Inferior parietal cortex (tissue), 1 donor: ENCODE results near the gene MRAS.
"Not testable (repeated sequence)": the region's sequence is repeated elsewhere in the genome, so short reads cannot be mapped to it uniquely, and the experiment has no call there.

Experiments used
- DNase-seq: peaks from one replicate; pipeline ENCODE4 v3.0.0-alpha.2; 2016; ENCODE audit errors: extremely low spot score

The MRAS gene

DNA sequence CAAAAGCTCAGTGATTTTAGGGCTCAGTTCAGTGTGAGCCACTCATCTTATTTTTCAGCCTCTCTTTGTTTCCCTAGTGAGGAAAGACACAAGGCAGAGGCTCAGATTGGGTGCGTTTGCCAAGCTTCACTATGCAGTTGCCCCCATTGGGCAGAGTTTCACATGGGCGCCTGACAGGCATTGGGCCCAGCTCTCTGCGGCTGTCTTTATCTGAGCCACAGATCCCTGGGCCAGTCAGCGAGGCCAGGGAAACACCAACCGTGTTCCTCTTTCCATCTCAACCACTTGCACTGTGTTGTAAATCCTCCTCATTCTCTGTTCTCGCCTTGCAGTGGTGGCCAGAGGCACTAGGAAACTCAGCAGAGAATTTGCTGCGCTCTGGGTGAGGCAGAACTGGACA, 96.9 kb downstream of the MRAS start:
- DNase-seq: no peak

- no peak for DNase-seq
These were observed 97.3 kb downstream of the MRAS start for GRCh38 chr3:138445654-138446053.

DNA sequence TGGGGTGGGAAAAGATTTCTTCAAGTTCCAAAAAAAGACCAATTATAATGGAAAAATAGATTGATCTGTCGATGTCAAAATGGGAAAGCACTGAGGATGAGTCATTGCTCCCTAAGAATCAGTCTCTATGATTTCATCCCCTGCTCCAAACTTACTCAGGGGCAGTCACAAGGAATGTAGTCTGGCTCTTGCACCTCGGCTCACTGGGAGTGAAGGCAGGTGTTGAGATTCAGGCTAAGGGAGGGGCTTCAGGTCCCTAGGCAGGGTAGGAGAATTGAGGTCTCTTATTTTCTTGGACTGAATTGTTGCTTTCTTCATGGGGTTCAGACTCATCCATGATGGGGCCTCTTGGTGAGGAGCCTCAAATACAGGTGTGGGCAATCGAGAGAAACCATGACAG, 100.3 kb downstream of the MRAS start:
- DNase-seq: no peak

DNA sequence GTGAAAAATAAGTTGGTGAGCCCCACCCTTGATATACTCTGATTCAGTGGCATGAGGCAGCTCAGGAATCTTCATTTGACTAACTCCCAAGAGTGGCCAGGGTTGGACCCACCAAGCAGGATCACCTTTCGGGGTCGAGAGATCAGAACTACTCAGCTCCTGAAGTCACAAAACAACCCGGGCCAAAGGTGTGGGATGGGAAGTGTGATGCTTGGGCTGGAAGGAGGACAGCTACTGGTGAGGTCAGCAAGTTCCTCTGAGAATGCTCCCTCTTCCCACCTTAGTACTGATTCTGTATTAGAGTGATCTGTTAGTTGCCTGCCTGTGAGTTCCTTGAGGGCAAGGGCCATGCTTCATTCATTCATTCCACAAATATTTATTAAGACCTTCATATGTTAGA, 101.1 kb downstream of the MRAS start:
- no peak for DNase-seq

DNA sequence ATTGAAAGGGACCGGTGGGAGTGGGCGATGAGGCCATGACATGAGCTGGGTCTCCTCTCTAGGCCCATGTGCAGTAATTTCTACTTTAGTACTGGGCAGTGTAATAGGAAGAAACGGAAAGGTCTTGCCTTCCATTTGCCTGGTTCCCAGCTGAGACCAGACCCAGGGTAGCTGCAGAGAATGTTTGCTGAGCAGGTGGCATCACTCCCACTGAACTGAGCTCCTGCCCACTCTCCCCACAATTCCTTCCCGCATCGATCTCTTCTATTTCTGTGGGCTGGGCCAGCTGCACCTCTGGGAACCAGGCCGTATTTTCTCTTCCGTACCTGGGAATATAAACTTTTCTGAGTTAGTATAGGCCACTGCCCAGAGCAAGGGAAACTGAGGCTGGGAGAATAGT, 101.8 kb downstream of the MRAS start:
- DNase-seq: no peak

DNA sequence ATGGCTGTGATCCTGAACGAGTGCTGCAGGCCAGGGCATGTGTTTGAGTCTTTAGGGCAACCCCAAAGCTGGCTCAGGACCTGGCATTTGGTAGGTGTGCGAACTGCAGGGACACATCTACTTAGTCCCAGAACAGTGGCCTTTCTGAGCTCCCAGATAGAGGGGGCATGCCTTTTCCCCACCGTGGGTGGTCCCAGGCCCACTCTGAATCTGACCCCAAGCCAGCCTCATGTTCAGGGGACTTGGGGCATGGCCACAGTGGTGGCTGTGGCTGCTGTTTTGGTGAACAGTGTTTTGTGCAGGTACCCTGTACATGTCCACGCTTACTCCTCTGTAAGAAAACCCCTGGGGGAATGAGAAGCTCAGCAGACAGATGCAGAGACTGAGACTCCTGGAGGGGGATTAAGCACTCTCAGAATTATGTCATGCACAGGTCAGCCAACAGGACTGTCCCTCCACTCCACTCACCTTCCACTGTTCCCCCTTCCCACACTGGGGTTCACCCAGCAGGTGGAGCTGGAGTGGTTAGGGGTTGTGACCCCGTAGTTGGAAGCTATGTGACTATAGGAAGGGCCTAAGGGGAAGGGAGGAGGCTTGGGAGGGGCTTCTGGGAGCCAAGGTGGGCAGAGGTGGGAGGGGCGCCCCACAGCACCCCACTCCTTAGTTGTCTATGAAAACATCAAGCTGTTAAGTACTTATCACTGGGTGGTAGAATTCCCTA, 102.5 kb downstream of the MRAS start:
- no peak for DNase-seq

GRCh38 chr3:138451595-138452162, 103.3 kb downstream of the MRAS start:
- DNase-seq: no peak

GRCh38 chr3:138452436-138452835, 104.1 kb downstream of the MRAS start:
- no peak for DNase-seq

- not testable (repeated sequence) for DNase-seq
These were observed 105.6 kb downstream of the MRAS start for GRCh38 chr3:138453940-138454339.
